Neural progenitor cell (in vitro differentiated cells): ENCODE data around the gene MARCHF2. TPM values are rescaled to one million over a fixed set of nuclear protein-coding genes. Genes with fewer than 3 reads are reported as not detected.

ENCODE experiments used
- DNase-seq: peaks from one replicate; pipeline ENCODE4 v3.0.0-alpha.2; 2016; ENCODE audit warnings: low spot score
- H2AFZ ChIP-seq: fragments of 200-600 bp; sonication (generic); replicated peaks from 2 replicates; pipeline ENCODE4 v1.6.1; 2016; ENCODE audit warnings: antibody characterized with exemption
- H3F3A ChIP-seq: fragments of 200-600 bp; sonication (generic); 2 replicates; pipeline ENCODE4 v1.6.1; 2016; ENCODE audit warnings: antibody characterized with exemption, low read depth
- H3K27ac ChIP-seq: fragments of 200-600 bp; sonication (generic); 2 replicates; pipeline ENCODE4 v1.5.1; 2016; ENCODE audit warnings: mild to moderate bottlenecking
- H3K27me3 ChIP-seq: fragments of 200-600 bp; sonication (generic); 2 replicates; pipeline ENCODE4 v1.6.1; 2016; ENCODE audit warnings: mild to moderate bottlenecking, moderate library complexity
- H3K36me3 ChIP-seq: fragments of 200-600 bp; sonication (generic); 2 replicates; pipeline ENCODE4 v1.5.1; 2016
- H3K4me1 ChIP-seq: fragments of 200-600 bp; sonication (generic); 2 replicates; pipeline ENCODE4 v1.6.1; 2016; ENCODE audit warnings: mixed run types
- H3K4me2 ChIP-seq: fragments of 200-600 bp; sonication (generic); 2 replicates; pipeline ENCODE4 v1.6.1; 2016
- H3K4me3 ChIP-seq: fragments of 200-600 bp; sonication (generic); 2 replicates; pipeline ENCODE4 v1.5.1; 2016
- H3K79me2 ChIP-seq: fragments of 200-600 bp; sonication (generic); 2 replicates; pipeline ENCODE4 v1.6.1; 2016; ENCODE audit warnings: low read depth
- H3K9ac ChIP-seq: fragments of 200-600 bp; sonication (generic); 2 replicates; pipeline ENCODE4 v1.6.1; 2016
- H3K9me3 ChIP-seq: fragments of 200-600 bp; sonication (generic); 2 replicates; pipeline ENCODE4 v1.5.1; 2016; ENCODE audit warnings: low read depth
- H4K20me1 ChIP-seq: fragments of 200-600 bp; sonication (generic); 2 replicates; pipeline ENCODE4 v1.6.1; 2016; ENCODE audit warnings: low read depth
- H3K27ac Mint-ChIP-seq: 3 replicates; pipeline ENCODE4 v1.8.0; 2021; ENCODE audit warnings: mixed read lengths
- H3K27me3 Mint-ChIP-seq: 2 replicates; pipeline ENCODE4 v1.8.0; 2022; ENCODE audit warnings: low read depth, mild to moderate bottlenecking, inconsistent platforms, moderate library complexity, mixed read lengths; ENCODE audit not compliant: insufficient read depth
- H3K36me3 Mint-ChIP-seq: 3 replicates; pipeline ENCODE4 v1.8.0; 2021; ENCODE audit warnings: mixed read lengths
- H3K4me1 Mint-ChIP-seq: 3 replicates; pipeline ENCODE4 v1.8.0; 2021; ENCODE audit warnings: mixed read lengths
- H3K4me3 Mint-ChIP-seq: 3 replicates; pipeline ENCODE4 v1.8.0; 2021; ENCODE audit warnings: mild to moderate bottlenecking, moderate library complexity, mixed read lengths
- H3K9me3 Mint-ChIP-seq: 3 replicates; pipeline ENCODE4 v1.8.0; 2020; ENCODE audit warnings: mixed read lengths
- CTCF ChIP-seq: fragments of 200-600 bp; sonication (generic); IDR thresholded peaks from 2 replicates; pipeline ENCODE4 v1.5.1; 2017; ENCODE audit warnings: antibody characterized with exemption, mild to moderate bottlenecking
- EZH2 ChIP-seq: fragments of 200-600 bp; sonication (generic); IDR thresholded peaks from 2 replicates; pipeline ENCODE4 v1.6.1; 2017; ENCODE audit warnings: antibody characterized with exemption, mild to moderate bottlenecking, moderate library complexity
- EZH2phosphoT487 ChIP-seq: fragments of 200-600 bp; sonication (generic); IDR thresholded peaks from 2 replicates; pipeline ENCODE4 v1.6.1; 2017; ENCODE audit warnings: antibody characterized with exemption
- total RNA-seq: library from RNA; depleted of rRNA; stranded (reverse); fragments of >200 nt; gene quantifications from 2 replicates; pipeline ENCODE4 v1.2.3, GENCODE V29; 2015; ENCODE audit warnings: low replicate concordance

MARCHF2 gene
- total RNA-seq, 1 donor from 2014 or later = 27.0 TPM

- Mint-ChIP-seq H3K27ac (no peak overlapping the region), H3K36me3 (peaks cover 33% of the 10 kb centered on the region), H3K27me3 (no peaks in the 10 kb centered on the region), H3K4me3 (no peak overlapping the region), H3K4me1 (peaks cover 41% of the 10 kb centered on the region), H3K9me3 (no peaks in the 10 kb centered on the region)
- no peaks in the 10 kb centered on the region for H3K9me3 ChIP-seq
- no peak overlapping the region for H3K27ac ChIP-seq
- H3K36me3 ChIP-seq = peaks cover 10% of the 10 kb centered on the region
- H3F3A ChIP-seq = peaks cover 59% of the 10 kb centered on the region
- peak overlapping the region; percentile 52 for H3K4me2 ChIP-seq
- H2AFZ ChIP-seq = no peak overlapping the region
- no peaks in the 10 kb centered on the region for H3K27me3 ChIP-seq
- H3K9ac ChIP-seq = no peak overlapping the region
- DNase-seq = no peak
- H3K4me1 ChIP-seq = peaks cover 47% of the 10 kb centered on the region
- H4K20me1 ChIP-seq = peaks cover 99% of the 10 kb centered on the region
- TF ChIP-seq EZH2 (no peak), EZH2phosphoT487 (no peak), CTCF (no peak)
- H3K79me2 ChIP-seq = peaks cover 99% of the 10 kb centered on the region
- no peak overlapping the region for H3K4me3 ChIP-seq
Observed at GRCh38 chr19:8452446-8453123, 39.5 kb downstream of the MARCHF2 start.

GRCh38 chr19:8453616-8454015 lies 40.5 kb downstream of the MARCHF2 start:
- no peak overlapping the region for H2AFZ ChIP-seq
- Mint-ChIP-seq H3K27me3 (no peaks in the 10 kb centered on the region), H3K4me3 (no peak overlapping the region), H3K9me3 (no peaks in the 10 kb centered on the region), H3K4me1 (peaks cover 45% of the 10 kb centered on the region), H3K36me3 (peaks cover 31% of the 10 kb centered on the region), H3K27ac (no peak overlapping the region)
- H3K27ac ChIP-seq = peak overlapping the region; percentile 1
- peaks cover 10% of the 10 kb centered on the region for H3K36me3 ChIP-seq
- H3K9ac ChIP-seq = no peak overlapping the region
- peaks cover 48% of the 10 kb centered on the region for H3K4me1 ChIP-seq
- peaks cover 99% of the 10 kb centered on the region for H4K20me1 ChIP-seq
- TF ChIP-seq EZH2phosphoT487 (no peak), CTCF (no peak), EZH2 (no peak)
- no peak overlapping the region for H3K4me2 ChIP-seq
- peaks cover 61% of the 10 kb centered on the region for H3F3A ChIP-seq
- H3K27me3 ChIP-seq = no peaks in the 10 kb centered on the region
- H3K4me3 ChIP-seq = no peak overlapping the region
- no peaks in the 10 kb centered on the region for H3K9me3 ChIP-seq
- no peak for DNase-seq
- H3K79me2 ChIP-seq = peaks cover 99% of the 10 kb centered on the region

DNA sequence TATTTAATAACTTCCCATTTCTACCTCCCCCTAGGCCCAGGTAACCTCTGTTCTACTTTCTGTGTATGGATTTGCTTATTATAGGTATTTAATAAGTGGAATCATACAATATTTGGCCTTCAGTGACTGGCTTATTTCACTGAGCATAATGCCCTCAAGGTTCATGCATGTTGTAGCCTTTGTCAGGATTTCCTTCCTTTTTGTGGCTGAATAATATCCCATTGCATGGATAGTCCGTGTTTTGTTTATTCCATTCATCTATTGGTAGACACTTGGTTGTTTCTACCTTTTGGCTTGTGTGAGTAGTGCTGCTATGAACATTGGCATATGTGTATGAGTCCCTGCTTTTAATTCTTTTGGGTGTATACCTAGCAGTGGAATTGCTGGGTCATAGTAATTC lies 41.1 kb downstream of the MARCHF2 start:
- H3F3A ChIP-seq = peaks cover 55% of the 10 kb centered on the region
- peaks cover 99% of the 10 kb centered on the region for H3K79me2 ChIP-seq
- H3K4me3 ChIP-seq = no peak overlapping the region
- Mint-ChIP-seq H3K9me3 (no peaks in the 10 kb centered on the region), H3K4me1 (peaks cover 40% of the 10 kb centered on the region), H3K4me3 (no peak overlapping the region), H3K27me3 (no peaks in the 10 kb centered on the region), H3K36me3 (peaks cover 31% of the 10 kb centered on the region), H3K27ac (no peak overlapping the region)
- DNase-seq = no peak
- H3K4me2 ChIP-seq = no peak overlapping the region
- peaks cover 10% of the 10 kb centered on the region for H3K36me3 ChIP-seq
- H4K20me1 ChIP-seq = peaks cover 99% of the 10 kb centered on the region
- no peaks in the 10 kb centered on the region for H3K9me3 ChIP-seq
- no peak overlapping the region for H3K27ac ChIP-seq
- no peak for TF ChIP-seq EZH2phosphoT487
- no peak overlapping the region for H2AFZ ChIP-seq
- peaks cover 42% of the 10 kb centered on the region for H3K4me1 ChIP-seq
- no peaks in the 10 kb centered on the region for H3K27me3 ChIP-seq
- H3K9ac ChIP-seq = no peak overlapping the region

GRCh38 chr19:8455018-8455417 lies 41.9 kb downstream of the MARCHF2 start:
- Histone ChIP-seq H3K9me3 (no peaks in the 10 kb centered on the region), H3K79me2 (peaks cover 100% of the 10 kb centered on the region), H3K36me3 (peaks cover 10% of the 10 kb centered on the region), H4K20me1 (peaks cover 100% of the 10 kb centered on the region), H3F3A (peaks cover 52% of the 10 kb centered on the region), H3K4me1 (peaks cover 41% of the 10 kb centered on the region), H3K9ac (no peak overlapping the region), H3K27me3 (no peaks in the 10 kb centered on the region), H3K4me2 (no peak overlapping the region), H2AFZ (no peak overlapping the region), H3K27ac (no peak overlapping the region), H3K4me3 (no peak overlapping the region)
- Mint-ChIP-seq H3K4me1 (peaks cover 43% of the 10 kb centered on the region), H3K27ac (no peak overlapping the region), H3K27me3 (peaks cover 3% of the 10 kb centered on the region), H3K36me3 (peaks cover 29% of the 10 kb centered on the region), H3K4me3 (no peak overlapping the region), H3K9me3 (no peaks in the 10 kb centered on the region)
- TF ChIP-seq CTCF (no peak), EZH2phosphoT487 (no peak), EZH2 (no peak)
- no peak for DNase-seq
